Kidney (tissue), 14 donors: ENCODE data around the gene CA5B. TPM values are rescaled to one million over a fixed set of nuclear protein-coding genes. Genes with fewer than 3 reads are reported as not detected.

Source experiments
- DNase-seq, 5 donors: peaks; one replicate each; pipeline ENCODE4 v3.0.0-alpha.2; 2013 to 2020
- FAIRE-seq: peaks from 2 replicates; lab custom pipeline; 2012; peaks lifted over from hg19 to GRCh38; lab: Jason Lieb, UNC
- H3K27ac ChIP-seq, 2 donors: one replicate each; pipeline ENCODE4 v1.7.0; 2013; ENCODE audit warnings: low read depth in 2 of 2, low read length in 2 of 2, inconsistent platforms in 1 of 2
- H3K27me3 ChIP-seq: one replicate; pipeline ENCODE4 v1.7.1; 2013; ENCODE audit warnings: low read length, inconsistent platforms; ENCODE audit not compliant: control insufficient read depth, insufficient read depth
- H3K36me3 ChIP-seq, 3 donors: one replicate each; pipeline versions ENCODE4 v1.7.0 to v1.7.1; 2013; ENCODE audit warnings: low read length in 3 of 3, control low read depth in 1 of 3, inconsistent platforms in 1 of 3; ENCODE audit not compliant: insufficient read depth in 3 of 3, control insufficient read depth in 2 of 3
- H3K4me1 ChIP-seq, 3 donors: one replicate each; pipeline versions ENCODE4 v1.7.0 to v1.7.1; 2013; ENCODE audit warnings: low read length in 3 of 3, inconsistent platforms in 1 of 3, low read depth in 1 of 3; ENCODE audit not compliant: control insufficient read depth in 2 of 3, insufficient read depth in 2 of 3
- H3K4me3 ChIP-seq, 3 donors: one replicate each; pipeline versions ENCODE4 v1.7.0 to v1.8.1; 2013; ENCODE audit warnings: low read length in 3 of 3, control low read depth in 1 of 3, inconsistent platforms in 1 of 3
- H3K9ac ChIP-seq, 3 donors: one replicate each; pipeline versions ENCODE4 v1.7.0 to v1.7.1; 2013; ENCODE audit warnings: low read length in 3 of 3, control low read depth in 1 of 3, inconsistent platforms in 1 of 3
- H3K9me3 ChIP-seq, 3 donors: one replicate each; pipeline versions ENCODE4 v1.7.0 to v1.7.1; 2013; ENCODE audit warnings: low read length in 3 of 3, control low read depth in 1 of 3, inconsistent platforms in 1 of 3; ENCODE audit not compliant: control insufficient read depth in 2 of 3, insufficient read depth in 1 of 3
- CTCF ChIP-seq: IDR thresholded peaks from 3 replicates; pipeline ENCODE4 v1.5.1; 2012; ENCODE audit warnings: mild to moderate bottlenecking, moderate library complexity, borderline replicate concordance; ENCODE audit not compliant: insufficient read depth; ENCODE audit errors: extremely low read depth
- intact Hi-C: fragments of 100-400 bp; cut with DNase I; formaldehyde crosslinking; loops from one replicate; pipeline ENCODE4 v1.11.1; 2022
- polyA plus RNA-seq: library from polyadenylated mRNA; stranded (reverse); fragments of 350-450 nt; fragmentation: Illumina TruSeq; extraction: RNeasy Lipid Tissue Mini Kit (QIAGEN cat#74804); gene quantifications from one replicate; pipeline ENCODE4 v1.2.3, GENCODE V29; 2014; ENCODE audit warnings: low read depth, low replicate concordance; ENCODE audit not compliant: insufficient read depth
- total RNA-seq: library from RNA; stranded (reverse); fragmentation: NEBNext Ultra II Directional; extraction: Animal tissue kit (Norgen Biotek cat#: 25700); gene quantifications from one replicate; pipeline ENCODE4 v1.2.1, GENCODE V29; 2021
- donor health status: control.
- donor health status: control.
- donor health status: control.
- donor health status: control.
- donor health status: control.
- donor health status: DM: yes; HTN: yes; CAD: no.
- donor health status: Normal renal cell carcinoma (clear cell type).

The CA5B gene
- total and polyA plus RNA-seq, 2 donors from 2014 or later, result 1.9 to 18.2 TPM

- intact Hi-C loops, result no loop called here
- H3K4me1 ChIP-seq, result peaks cover 0 to 7% (median 6%) of the 10 kb centered on the region in 3 donors
- FAIRE-seq, result no peak
Measured at GRCh38 chrX:15750611-15751154, 12.6 kb downstream of the CA5B start.

GRCh38 chrX:15751155-15751819, 13.2 kb downstream of the CA5B start:
- peaks cover 2% of the 10 kb centered on the region for H3K27me3 ChIP-seq
- H3K9ac ChIP-seq, result no peak overlapping the region
- FAIRE-seq, result peak; percentile 92
- peaks cover 0 to 7% (median 6%) of the 10 kb centered on the region in 3 donors for H3K4me1 ChIP-seq
- DNase-seq, result peak in 1 of 5 donors; percentile 35
- H3K27ac ChIP-seq, result peak overlapping the region; percentile 55 to 64
- H3K4me3 ChIP-seq, result no peak overlapping the region
- no peaks in the 10 kb centered on the region for H3K9me3 ChIP-seq
- intact Hi-C loops, result no loop called here
- no peaks in the 10 kb centered on the region for H3K36me3 ChIP-seq
- no peak for TF ChIP-seq CTCF

More at GRCh38 chrX:15750611-15751154, 12.6 kb downstream of the CA5B start:
- Histone ChIP-seq H3K9ac (no peak overlapping the region), H3K27me3 (peaks cover 2% of the 10 kb centered on the region), H3K36me3 (no peaks in the 10 kb centered on the region), H3K27ac (peak overlapping the region; percentile 63 to 84), H3K4me3 (no peak overlapping the region), H3K9me3 (no peaks in the 10 kb centered on the region)
- DNase-seq, result no peak
- TF ChIP-seq CTCF, result no peak

GRCh38 chrX:15755091-15755490, 17.0 kb downstream of the CA5B start:
- no peak for FAIRE-seq
- Histone ChIP-seq H3K9me3 (no peaks in the 10 kb centered on the region), H3K36me3 (no peaks in the 10 kb centered on the region), H3K27ac (no peak overlapping the region), H3K27me3 (peaks cover 2% of the 10 kb centered on the region), H3K9ac (no peak overlapping the region), H3K4me3 (no peak overlapping the region), H3K4me1 (peaks cover 0 to 7% (median 2%) of the 10 kb centered on the region in 3 donors)
- intact Hi-C loops, result no loop called here
- DNase-seq, result no peak
- no peak for TF ChIP-seq CTCF
